ENCODE data around the gene PMF1.

- no peak for TF ChIP-seq CTCF (IDR thresholded peaks at IDR 0.05)
- TF ChIP-seq POLR2A (IDR thresholded peaks at IDR 0.05) = no peak
- no peak for TF ChIP-seq POLR2AphosphoS5 (IDR thresholded peaks at IDR 0.05)
These were observed 31.3 kb downstream of the PMF1 start for GRCh38 chr1:156244126-156244525.

Data from prostate gland (tissue), 2 donors.